NK-92 (cell line): ENCODE data around the gene TUG1.

Experiments used
- DNase-seq: peaks from one replicate; lab custom pipeline; 2025; ENCODE audit not compliant: unreplicated experiment; lab: John Stamatoyannopoulos, UW

The TUG1 gene

DNA sequence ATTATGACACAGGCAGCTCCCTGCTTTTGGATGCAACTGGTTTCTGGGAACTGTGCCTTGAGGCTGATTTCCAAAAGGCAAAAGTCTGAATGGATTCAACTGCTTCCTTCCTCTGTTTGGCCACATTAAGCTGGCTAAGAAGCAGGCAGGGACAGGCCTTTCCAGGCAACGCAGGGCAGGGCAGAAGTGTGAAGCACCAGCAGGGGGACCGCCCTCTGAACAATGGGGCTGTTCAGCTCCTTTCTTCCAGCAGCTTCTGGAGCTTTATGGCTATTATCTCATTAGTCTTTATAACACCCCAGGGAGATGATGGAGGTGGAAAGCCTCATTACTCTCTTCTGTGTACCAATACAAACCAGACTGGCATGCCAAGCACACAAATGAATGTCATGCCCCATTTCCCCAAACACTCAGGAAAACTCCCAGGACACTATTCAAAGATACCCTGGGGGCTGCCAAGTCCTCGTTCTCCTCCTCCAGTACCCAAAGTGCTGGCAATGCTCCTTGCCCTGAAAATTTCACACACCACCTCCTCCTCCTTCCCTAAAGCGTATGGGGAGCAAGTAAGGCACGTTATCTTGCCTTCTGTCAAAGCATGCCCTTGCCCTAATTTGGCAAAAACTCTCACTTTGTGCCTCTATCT, 21.8 kb upstream of the TUG1 start:
- no peak for DNase-seq

DNA sequence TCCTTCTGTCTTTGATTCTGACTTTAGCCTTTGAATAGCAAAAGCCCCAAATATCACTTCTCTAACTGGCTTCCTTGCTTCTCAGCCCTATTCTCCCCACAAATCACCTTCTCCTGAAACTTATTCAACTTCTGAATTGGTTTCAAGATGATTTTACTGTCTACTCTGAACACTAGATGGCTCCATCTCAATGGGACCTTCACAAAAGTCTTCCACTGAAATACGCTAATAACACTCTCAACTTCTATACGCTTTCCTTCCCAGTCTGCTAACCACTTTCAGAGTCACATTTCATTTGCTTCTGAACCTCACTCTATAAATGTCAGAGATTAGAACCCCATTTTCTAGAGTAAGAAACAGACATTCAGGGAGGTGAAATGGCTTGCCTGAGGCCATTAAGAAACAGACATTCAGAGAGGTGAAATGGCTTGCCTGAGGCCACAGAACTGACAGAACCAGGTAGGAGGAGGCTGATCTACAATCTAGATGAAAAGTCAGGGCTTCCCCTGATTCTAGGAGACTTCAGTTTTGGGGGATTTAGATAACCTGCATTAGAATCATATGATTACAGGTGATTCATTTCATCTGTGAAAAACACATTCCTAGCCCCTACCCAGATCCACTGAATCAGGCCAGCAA, 21.1 kb upstream of the TUG1 start:
- DNase-seq: no peak

DNA sequence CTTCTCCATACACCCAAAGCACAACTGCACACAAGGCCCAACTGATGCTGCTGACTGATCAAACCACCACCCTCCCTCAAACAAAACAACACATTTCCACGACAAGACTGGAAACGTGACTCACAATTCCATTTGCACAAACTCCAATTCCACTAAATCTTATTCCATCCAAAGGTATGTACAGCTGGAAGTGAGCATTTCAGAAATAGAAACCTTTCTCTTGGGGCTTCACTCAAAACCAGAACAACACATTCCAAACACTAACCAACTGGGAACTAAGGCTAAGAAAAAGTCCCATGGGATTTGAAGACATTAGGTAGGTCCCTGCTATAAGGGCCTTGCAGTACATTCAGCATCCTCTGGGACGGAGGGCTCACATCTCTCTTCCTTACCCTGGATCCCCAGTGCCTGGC, 20.1 kb upstream of the TUG1 start:
- no peak for DNase-seq

DNA sequence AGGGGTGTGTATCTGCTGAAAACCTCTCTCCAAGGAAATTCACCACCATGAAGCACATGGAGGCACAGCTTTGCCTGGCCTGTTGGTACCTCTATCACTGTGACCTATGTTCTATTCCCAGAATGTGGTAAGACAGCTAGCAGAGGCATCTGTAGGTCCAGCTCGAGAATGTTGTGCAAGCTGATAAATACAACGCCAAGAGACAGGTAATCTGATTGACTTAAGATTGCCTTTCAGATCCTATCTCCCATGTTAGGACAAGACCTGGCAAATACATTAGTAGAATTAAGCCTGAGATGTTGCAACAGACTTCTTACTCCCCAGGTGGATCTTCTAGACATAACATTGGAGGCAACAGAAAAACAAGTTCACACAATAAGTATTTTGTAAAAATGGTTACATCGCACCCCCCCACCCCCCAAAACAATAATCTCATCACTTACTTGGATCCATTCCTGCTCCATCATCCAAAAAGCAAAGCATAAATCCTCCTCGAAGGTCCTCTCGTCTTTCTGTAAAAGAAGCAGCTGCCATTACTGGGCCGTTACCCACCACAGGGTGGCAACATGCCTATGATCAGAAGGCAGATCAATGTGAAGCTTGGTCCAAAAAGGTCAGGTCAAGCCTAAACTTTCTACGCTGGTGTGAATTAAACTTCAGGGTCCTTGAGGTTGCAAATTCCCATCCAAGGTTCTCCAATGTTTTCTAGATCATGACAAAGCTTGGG, 19.0 kb upstream of the TUG1 start:
- DNase-seq: no peak

DNA sequence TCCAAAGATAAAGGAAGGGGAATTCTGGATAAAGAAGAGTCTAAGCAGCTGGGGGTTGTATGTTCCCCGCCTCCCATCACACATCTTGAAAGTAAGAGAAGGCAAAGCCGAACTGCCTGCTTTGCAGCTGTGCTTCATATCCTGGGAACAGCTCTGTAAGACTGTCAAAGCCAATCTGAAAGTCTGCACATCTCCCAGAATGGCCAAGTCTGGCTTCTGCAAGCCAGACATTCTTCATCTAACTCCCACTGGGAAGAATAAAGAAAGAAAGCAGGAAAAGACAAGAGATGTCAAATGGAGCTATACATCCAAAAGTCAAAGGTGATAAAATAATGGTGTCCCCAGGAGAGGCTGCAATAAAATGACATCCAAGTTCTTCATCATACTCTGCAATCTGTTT, 15.9 kb upstream of the TUG1 start:
- no peak for DNase-seq

DNA sequence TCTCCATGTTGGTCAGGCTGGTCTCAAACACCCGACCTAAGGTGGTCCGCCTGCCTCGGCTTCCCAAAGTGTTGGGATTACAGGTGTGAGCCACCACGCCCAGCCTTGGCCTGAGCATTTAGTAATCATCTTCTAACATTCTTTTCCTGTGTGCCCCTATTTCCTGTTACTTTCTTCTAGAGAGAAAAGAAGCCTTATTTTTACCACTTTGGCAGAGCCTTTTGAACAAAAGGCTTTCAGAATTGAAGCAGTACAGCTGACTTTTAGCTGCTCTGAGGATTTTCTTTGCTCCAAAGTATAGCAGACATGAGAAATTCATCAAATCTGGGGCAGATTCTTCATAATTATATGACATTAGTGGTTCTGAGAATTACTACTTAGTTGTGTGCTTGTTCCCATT, 13.9 kb upstream of the TUG1 start:
- DNase-seq: no peak

DNA sequence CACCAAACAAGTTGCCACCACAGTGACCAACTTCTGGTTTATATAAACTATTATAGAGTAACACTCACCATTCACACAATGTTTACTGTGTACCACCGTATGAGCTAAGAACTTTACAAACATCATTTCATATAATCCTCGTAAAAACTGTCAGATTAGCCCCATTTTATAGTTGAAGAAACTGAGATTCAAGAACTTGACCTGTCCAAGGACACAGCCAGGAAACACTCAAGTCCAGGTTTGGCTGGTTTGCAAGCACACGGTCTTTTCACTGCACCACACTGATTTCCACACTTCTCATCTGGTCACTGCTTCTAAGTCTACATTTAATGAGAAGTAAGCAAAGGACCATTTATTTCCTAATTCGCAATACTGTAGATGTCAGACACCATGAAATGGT, 4.2 kb upstream of the TUG1 start:
- no peak for DNase-seq

DNA sequence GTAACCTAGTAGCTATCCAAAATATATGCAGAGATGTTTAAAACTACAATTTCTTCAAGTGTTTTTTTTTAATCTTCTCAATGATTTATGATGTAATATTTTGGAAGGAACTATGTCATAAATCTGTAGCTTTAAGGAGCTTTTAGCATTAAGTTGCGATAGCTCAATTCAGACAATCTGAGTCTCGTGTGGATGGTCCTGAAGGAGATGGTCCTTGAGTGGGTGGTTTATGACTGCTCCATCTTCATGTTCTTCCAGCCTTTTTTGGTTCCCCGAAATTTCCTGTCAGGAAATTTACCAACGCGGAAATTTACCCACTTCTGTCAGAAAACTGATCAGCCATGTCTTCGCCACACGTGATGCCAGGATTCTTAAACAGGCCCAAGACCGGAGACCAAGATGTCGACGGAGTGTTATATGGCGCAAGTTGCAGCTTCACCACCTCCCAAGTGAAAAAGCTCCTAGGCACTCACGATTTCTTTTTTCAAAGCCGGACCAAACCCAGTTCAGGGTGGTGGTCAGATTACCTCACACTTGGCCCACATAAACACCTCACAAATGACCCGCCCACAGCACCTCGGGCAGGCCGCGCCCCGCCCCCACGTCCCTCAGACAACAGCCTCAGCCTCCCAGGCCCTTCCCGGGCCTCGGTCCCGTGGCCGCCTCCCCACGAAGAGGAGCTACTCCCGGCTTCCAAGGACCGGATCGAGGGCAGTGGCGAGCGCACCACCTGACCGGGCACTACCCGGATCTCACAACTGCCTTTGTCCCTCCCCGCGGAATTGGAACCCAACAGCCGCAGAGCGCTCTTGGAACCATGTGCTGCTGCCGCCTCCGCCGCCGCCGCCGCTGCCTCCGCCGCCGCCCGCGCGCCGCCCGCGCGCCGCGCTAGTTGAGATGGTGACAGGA, 796 bp upstream of the TUG1 start, which contains the start of gene MORC2:
Gene MORC2 (minus strand): TSS at position 760 of the 909 bp plus-strand sequence. CDS start 885 bp downstream, outside the sequence.
- no peak for DNase-seq

DNA sequence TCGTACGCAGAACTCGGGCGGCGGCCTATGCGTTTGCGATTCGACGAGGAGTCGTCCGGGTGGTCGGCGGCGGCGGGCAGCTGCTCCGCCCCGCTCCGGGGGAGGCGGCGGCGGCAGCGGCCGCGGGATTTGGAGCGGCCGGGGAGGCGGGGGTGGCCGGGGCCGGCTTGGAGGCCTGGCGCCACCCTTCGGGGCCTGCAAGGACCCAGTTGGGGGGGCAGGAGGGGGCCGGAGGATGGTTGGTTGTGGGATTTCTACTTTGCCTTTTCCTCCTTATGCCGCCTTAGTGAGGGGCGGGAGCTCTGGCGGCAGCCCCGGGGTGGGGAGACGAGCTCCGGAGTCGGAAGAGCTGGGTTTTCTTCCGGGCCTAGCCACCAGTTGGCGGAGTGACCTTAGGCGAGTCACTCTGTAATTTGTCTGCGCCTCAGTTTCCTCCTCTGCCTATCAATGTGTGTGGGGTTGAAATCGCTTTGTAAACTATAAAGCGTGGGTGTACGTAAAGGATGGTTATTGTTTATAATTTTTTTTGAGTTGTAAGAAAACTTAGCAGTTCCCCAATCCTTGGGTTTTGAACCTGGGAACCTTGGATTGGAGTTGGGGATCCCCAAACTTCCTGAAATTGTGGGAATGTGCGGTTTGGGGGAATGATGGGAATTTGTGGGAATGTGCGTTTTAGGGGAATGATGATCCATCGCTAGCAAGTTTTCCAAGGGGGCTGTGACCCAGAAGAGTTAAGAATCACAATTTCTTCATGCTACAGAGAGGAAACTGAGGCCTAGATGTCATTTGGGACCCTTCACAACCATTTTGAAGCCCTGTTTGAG, 679 bp downstream of the TUG1 start:
- DNase-seq: no peak

DNA sequence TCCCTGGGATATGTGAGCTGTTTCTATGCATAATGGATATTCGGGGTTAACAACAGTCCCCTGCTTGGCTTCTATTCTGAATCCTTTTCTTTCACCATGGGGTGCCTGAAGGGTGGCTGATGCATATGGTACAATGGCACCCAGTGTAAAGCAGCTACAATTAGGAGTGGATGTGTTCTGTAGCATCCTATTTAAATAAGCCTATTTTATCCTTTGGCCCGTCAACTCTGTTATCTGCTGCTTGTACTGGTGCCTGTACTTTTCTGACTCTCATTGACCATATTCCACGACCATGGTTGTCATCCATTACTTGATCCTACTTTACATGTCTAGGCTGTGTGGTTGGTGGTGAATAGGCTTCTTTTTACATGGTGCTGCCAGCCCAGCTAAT, 1.3 kb downstream of the TUG1 start:
- no peak for DNase-seq

DNA sequence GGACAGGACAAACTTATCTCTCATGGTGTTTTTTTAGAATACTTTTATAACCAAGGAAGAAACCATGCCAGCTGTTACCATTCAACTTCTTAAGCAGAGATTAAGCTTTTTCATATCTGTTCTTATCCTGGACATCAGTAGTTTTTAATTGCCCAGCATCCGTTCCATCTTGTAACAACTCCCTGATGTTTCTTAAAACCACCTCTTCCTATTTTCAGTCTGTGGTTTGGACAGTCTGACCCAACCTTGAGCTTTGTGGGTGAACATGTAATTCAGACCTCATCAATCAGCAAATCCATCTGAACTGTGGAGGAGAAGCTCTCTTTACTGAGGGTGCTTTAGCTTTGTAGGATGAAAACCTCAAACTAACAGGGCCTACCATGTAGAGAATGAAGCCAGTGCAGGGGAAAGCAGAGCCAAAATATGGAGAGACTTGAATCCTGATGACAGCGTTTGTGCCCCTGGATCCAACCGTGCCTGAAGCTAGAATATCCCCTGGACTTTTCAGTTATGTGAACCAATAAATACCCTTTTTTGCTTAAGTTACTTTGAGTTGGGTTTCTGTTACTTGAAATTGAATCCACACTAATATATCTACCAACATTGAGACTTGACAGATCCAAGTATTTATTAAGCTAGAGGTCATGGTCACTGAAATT, 9.4 kb downstream of the TUG1 start:
- DNase-seq: no peak

DNA sequence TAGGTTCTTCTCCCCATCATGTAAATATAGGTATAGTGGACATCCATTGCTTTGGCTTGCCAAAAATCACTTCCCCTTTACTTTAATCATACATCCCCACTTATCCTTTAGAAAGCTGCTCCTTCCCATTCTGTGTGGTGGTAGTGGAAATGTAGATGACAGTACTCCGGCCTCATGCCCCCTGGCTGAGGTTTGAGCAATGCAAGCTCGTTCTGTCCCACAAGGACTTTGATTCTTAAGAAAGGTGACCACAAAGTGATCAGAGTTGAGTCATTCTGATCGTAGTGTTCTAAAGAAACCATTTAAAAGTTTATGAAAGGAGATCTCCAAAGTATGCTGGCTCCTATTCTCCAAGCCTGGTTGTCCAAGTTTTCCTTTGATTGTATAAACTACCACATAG, 10.9 kb downstream of the TUG1 start:
- DNase-seq: no peak

DNA sequence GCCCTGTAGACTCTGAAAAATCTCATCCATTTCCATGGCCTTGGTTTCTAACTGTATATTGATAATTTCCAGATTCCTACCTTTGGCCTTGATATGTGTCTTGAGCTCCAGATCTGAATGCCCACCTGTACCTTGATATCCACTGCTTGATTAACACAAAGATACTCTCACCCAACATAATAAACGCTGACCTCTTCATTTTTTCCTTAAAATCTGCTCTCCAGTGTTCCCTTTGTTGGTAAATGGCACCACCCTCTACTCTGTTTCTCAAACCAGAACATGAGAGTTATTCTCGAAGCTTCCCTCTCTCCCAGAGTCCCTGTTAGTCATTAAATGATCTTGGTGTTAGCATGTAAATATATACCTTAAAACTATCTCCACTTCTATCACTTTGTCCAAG, 13.4 kb downstream of the TUG1 start:
- DNase-seq: no peak

DNA sequence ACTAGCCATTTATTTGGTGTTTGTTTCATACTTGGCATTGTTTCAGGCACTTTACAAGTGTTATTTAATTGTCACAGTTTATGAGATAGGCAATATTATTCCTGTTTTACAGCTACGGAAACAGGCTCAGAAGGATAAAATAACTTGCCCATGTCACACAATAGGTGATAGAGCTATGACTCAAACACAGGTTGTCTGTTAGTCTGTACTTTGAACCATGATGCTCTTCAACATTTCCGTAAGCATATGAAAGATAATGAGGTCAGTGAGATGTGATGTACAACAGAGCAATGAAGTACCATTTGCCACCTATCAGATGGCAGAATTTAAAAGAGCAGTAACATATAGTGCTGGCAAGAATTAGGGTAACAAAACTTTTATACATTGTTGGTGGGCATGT, 15.3 kb downstream of the TUG1 start:
- DNase-seq: no peak

DNA sequence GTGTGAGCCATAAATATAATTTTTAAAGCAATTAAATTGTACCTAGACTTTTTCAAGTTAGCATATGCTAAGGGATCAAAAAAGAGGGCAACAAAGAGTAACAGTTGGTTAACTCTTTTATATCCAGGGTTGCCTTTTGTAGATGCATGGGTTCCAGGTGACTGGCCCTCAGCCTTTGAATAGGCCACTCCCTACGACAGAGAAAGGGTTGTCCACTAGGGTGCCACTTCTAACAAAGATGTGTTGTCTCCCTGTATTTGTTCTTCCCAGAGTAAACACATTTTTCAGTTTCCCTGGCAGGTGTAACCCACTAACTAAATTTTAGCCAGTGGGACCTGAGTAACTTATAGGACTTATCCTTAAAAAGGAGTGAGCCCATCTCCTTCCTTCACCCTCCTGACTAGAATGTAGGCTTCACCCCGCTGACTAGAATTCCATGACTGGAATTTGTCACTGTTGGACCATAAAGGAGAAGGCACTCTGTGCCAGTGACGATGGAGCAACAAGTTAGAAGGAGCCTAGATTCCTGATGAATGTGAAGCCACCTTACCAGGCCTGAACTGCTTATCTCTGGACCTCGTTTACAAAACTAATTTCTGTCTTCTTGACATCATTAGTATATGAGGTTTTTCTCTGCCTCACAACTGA, 16.6 kb downstream of the TUG1 start:
- DNase-seq: no peak

DNA sequence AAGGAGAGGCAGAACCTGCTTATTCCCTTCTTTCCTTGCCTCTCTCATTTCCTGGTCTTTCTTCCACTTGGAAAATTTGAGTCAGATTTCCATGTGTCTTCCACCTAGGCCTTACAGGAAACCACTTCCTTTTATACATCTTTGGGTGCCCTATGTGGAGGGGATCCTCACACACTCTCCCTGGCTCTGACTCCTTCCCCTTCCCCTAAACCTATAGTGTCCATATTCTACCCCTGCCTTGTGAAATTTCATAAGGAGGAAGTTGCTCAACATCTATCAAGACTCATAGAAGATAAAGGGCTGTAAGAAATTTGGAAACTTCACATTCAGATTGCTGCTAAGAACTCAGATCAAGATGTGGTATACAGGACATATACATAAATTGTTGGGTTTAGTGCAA, 20.4 kb downstream of the TUG1 start:
- DNase-seq: no peak

DNA sequence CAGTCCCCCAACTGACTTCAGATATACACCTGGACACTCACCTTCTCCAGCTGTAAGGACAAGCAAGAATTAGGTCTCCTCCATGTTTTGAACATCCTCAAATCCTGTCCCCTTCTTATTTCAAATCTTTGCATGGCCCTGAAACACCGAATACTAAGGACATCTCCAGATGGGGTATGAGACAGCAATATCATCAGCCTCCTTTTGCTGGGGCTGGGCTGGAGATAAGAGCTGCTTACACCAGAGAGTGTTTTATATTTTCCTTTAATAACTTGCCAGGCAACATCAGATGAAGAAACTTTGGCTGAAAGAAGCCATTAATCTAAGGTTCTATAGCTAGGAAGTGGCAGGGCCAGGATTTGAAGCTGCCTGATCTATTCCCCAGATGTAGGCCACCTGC, 21.6 kb downstream of the TUG1 start:
- no peak for DNase-seq

DNA sequence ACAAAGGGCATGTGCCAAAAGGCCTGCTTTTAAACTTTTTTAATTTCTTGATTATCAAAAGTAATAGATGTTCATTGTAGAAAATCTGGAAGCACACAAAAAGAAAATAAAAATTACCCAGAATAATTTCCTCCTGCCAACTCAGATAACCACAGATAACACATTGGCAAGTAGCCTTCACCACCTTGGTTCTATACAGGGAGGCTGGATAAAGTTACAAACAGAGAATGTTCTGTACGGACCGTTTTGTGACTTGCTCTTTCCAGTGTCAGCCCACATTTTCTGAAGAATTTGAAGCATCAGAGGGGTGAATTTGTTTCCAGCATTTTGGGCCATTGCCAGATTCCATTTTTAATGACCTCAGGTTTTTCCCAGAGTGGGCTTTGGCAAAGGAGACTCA, 23.5 kb downstream of the TUG1 start:
- no peak for DNase-seq

DNA sequence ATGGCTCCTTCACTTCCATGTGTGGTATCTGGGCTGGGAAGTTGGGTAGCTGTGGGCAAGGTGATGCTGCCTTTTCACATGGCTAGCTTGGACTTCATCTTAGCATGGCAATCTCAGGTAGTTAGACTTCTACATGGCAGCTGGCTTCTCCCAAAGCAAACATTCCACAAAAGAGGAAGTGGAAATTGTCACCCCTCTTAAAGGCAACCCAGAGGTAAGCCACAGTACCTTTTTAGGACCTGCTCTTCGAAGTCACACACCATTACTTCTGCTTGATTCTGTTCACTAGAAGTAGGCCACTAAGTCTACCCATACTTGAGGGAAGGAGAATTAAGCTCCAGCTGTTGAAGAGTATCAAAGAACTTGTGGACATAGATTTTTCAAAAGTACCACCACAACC, 25.9 kb downstream of the TUG1 start:
- no peak for DNase-seq

DNA sequence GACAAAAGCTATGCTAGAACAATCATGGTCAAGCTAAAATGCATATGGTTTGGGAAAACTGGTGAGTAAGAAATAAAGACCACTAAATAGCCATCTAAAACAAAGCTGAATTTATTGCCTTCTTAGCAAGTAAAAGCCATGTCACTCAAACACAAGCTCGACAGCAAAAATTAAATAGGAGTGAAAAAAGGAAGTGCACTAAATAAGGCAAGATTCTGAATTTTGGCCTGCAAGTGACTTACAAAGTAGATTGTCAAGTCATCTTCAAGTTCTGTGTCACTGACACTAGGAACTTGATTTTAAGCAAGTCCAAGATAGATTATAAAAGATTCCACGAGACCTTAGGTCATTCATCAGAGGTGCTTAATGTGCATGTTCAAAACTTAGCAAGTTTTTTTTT, 27.4 kb downstream of the TUG1 start:
- no peak for DNase-seq
